GM06990 (cell line): Measurements from ENCODE around the gene CTIF.

Source experiments
- DNase-seq: peaks from one replicate; pipeline ENCODE4 v3.0.0-alpha.2; 2011; ENCODE audit not compliant: insufficient read length; ENCODE audit errors: extremely low read depth
- H3K27me3 ChIP-seq: replicated peaks from 2 replicates; pipeline ENCODE4 v1.6.0; 2011; ENCODE audit warnings: low read length; ENCODE audit not compliant: control insufficient read depth, insufficient read depth
- H3K36me3 ChIP-seq: 2 replicates; pipeline ENCODE4 v1.5.1; 2011; ENCODE audit warnings: low read length; ENCODE audit not compliant: control insufficient read depth, insufficient read depth
- H3K4me3 ChIP-seq: replicated peaks from 2 replicates; pipeline ENCODE4 v1.5.1; 2011; ENCODE audit warnings: low read depth, mild to moderate bottlenecking, control low read depth, low read length
- TF ChIP-seq, protein P1 (sequence below): IDR thresholded peaks from 2 replicates; pipeline ENCODE4 v1.5.1; 2011; ENCODE audit warnings: low read length, control low read depth, mild to moderate bottlenecking, inconsistent platforms; ENCODE audit not compliant: insufficient read depth, poor library complexity, severe bottlenecking

CTIF gene

DNA sequence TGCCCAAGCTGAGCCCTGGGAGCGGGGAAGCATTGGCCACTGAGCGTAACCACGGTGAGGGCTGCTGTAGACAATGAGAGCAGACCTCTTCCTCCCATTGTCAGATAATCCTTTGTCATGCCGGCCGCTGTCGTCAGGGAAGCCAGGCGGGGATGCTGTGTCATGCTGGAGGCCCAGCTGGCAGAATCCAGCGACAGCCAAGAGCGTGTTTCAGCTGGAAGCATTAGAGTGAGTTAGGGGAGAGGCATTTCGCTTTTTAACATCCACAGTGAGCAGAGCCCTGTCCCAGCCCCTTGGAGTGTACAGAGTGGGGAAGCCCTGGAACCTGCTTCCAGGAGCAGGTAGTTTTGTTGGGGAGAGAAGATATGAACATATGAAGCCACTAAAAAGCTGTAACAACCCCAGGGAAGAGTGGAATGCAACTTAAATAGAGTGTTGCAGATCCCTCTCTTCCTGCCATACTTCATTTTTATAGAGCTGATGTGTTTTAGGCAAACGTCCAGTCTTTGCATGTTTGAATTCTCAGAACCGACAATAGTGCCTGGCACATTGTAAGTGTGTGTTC lies 7.0 kb downstream of the CTIF start:
- no peak for DNase-seq
- TF ChIP-seq, protein P1, sequence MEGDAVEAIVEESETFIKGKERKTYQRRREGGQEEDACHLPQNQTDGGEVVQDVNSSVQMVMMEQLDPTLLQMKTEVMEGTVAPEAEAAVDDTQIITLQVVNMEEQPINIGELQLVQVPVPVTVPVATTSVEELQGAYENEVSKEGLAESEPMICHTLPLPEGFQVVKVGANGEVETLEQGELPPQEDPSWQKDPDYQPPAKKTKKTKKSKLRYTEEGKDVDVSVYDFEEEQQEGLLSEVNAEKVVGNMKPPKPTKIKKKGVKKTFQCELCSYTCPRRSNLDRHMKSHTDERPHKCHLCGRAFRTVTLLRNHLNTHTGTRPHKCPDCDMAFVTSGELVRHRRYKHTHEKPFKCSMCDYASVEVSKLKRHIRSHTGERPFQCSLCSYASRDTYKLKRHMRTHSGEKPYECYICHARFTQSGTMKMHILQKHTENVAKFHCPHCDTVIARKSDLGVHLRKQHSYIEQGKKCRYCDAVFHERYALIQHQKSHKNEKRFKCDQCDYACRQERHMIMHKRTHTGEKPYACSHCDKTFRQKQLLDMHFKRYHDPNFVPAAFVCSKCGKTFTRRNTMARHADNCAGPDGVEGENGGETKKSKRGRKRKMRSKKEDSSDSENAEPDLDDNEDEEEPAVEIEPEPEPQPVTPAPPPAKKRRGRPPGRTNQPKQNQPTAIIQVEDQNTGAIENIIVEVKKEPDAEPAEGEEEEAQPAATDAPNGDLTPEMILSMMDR: no peak
- Histone ChIP-seq H3K4me3 (no peak overlapping the region), H3K36me3 (no peaks in the 10 kb centered on the region; the same call in 1 of the 2 replicates), H3K27me3 (no peaks in the 10 kb centered on the region; the same call in 1 of the 2 replicates)

DNA sequence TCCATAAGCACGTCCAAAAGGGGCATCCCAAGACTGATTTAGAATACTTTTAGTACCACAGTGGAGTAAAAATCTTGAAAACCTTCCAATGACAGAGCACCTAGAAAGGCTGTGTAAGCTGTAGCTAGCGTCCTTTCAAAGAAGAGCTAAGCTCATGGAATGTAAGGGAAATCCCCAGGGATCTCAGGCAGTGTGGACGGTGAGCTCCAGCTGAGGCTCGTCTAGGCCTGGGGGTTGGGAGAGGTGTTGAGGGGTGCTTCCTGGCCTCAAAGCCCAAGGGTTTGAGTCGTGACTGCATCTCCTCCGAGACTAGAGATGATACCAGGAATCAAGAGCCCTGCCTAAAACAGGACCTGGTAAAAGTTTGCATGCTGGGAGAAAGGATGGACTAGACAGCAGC lies 7.6 kb downstream of the CTIF start:
- H3K27me3 ChIP-seq: no peaks in the 10 kb centered on the region; the same call in 1 of the 2 replicates
- no peaks in the 10 kb centered on the region; the same call in 1 of the 2 replicates for H3K36me3 ChIP-seq
- no peak for DNase-seq
- H3K4me3 ChIP-seq: no peak overlapping the region
- TF ChIP-seq, protein P1: no peak

DNA sequence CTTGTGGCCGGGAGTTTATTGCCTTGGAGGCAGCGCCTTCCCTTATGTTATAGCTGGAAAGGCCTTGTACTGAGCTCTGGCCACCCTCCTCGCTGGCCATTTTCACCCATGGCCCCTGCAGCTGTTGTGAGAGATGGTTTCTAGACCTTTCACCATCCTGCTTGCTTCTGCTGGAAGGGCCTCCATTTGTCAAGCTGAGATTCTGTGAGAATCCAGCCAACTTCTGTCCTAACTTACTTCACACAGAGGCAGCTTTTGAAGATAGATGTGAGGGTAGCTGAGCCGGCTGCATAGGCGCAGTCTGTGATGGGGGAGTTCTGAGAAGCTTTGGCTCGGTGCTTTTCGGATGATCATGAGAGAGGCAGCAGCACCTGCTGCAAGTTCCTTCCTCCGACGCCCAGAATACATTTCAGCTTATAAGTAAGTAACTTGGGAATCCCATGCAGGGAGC lies 8.7 kb downstream of the CTIF start:
- Histone ChIP-seq H3K4me3 (no peak overlapping the region), H3K36me3 (no peaks in the 10 kb centered on the region; the same call in 1 of the 2 replicates), H3K27me3 (no peaks in the 10 kb centered on the region; the same call in 1 of the 2 replicates)
- DNase-seq: no peak
- TF ChIP-seq, protein P1: no peak

DNA sequence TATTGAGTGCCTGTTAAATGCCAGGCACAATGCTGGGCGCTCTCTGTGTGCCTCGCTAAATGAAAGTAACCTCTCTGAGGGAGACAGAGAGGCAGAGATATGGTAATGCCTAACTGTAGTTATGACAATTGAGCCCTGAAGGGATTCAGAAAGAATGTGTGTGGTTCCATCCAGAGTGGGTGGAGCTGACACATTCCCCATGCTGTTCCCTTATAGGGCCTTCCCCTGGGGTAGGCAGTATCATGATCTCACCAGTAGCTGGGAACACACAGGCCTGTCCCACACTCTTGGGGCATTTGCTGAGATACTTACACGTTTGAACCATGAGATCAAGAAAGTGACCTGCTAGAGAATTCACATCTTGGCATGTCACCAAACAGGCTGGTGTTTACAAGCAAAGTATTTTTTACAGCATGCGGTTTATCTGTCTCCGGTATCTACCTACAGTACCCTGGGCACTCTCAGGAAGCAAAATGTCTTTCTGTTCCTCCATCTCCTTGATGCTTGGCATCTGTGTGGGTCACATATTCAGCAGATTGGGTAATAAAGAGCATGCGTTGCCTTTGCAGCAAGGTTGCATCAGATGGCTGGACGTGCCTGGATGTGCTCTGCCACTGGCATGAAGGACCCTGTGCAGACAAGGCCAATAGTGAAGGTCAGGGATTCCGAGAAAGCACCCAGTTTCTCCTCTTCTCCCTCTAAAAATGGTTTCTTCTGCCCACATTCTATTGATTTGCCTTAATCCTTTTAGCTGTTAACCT lies 9.4 kb downstream of the CTIF start:
- TF ChIP-seq, protein P1: no peak
- no peak for DNase-seq
- H3K27me3 ChIP-seq: no peaks in the 10 kb centered on the region
- no peak overlapping the region for H3K4me3 ChIP-seq
- no peaks in the 10 kb centered on the region for H3K36me3 ChIP-seq

DNA sequence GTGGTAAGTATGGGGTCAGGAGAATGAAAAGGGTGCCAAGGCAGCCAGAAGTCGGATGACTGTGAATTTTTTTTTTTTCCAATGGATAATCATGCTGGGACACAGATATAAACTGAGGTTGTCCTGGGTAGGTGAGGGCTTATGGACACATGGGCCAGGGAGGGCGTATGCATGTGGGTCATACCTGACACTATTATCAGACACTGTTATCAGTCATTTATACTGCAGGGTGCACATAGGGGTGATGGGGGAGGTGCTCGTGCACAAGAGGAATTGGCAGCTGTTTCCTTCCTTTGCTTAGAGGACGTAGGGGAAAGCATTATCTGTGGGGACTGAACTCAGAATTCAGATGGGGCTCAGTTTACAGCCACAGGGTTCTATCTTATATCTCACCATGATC lies 10.1 kb downstream of the CTIF start:
- Histone ChIP-seq H3K27me3 (no peaks in the 10 kb centered on the region), H3K36me3 (no peaks in the 10 kb centered on the region), H3K4me3 (no peak overlapping the region)
- TF ChIP-seq, protein P1: no peak
- no peak for DNase-seq
